Measurements from ENCODE around the gene OR8B12.

Gene OR8B12, protein sequence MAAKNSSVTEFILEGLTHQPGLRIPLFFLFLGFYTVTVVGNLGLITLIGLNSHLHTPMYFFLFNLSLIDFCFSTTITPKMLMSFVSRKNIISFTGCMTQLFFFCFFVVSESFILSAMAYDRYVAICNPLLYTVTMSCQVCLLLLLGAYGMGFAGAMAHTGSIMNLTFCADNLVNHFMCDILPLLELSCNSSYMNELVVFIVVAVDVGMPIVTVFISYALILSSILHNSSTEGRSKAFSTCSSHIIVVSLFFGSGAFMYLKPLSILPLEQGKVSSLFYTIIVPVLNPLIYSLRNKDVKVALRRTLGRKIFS

DNA sequence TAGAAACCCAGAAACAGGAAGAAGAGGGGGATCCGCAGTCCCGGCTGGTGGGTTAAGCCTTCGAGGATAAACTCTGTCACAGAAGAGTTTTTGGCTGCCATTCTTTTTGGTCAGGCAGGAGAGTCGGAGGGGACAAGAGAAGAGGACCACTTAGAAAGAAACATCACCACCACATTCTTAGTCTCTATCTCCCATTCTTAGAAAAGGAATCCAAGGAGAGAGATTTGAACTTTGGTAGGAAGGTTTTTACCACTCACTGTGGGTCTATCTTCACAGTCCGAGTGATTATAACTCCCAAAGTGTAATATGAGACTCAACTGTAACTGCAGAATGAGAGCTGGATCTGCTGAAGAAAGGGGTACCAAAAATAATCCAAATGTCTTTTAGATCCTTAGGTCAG lies at the start of gene OR8B12:
Gene OR8B12, minus strand, starts transcription at position 101 of the 400 bp plus-strand sequence. Its CDS starts 0 bp downstream, at position 101.
- DNase-seq (ENCODE audit: low read depth, low spot score), result no peak

DNA sequence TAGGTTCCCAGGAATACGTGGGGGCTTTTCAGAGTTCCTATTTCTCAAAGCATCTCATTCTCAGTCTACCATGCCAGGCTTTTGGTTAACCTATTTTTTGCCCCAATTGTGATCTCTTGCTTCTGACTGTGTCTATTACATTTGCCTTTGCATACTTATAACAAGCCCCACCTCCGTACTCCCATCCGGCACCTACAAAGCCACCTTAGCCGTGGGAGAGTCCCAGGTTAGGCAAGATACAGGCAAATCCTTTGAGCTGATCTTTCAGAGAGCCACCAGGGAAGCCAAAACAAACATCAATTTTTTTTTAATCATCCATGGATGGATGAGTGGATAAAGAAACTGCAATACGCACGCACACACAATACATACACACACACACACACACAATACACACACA lies 49.2 kb upstream of the OR8B12 start:
- DNase-seq (ENCODE audit: low read depth, low spot score), result no peak

DNA sequence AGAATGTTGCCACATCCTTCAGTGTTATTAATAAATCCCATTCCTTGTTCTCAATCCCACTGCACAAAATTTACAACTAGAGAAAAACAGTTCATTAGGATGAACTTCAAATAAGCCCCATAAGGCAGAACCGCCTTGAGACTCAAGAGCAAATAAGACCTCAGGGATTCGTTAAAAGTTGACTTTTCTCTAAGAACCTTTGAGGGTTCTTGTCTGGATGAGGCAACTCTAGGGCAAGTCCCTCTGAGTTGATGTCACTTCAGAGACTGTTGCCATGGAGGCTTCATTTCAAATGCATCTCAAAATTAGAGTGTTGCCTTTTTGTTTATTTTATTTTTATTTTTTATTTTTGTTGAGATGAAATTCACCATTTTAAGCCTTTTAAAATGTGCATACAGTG lies 48.0 kb upstream of the OR8B12 start:
- DNase-seq (ENCODE audit: low read depth, low spot score), result no peak

DNA sequence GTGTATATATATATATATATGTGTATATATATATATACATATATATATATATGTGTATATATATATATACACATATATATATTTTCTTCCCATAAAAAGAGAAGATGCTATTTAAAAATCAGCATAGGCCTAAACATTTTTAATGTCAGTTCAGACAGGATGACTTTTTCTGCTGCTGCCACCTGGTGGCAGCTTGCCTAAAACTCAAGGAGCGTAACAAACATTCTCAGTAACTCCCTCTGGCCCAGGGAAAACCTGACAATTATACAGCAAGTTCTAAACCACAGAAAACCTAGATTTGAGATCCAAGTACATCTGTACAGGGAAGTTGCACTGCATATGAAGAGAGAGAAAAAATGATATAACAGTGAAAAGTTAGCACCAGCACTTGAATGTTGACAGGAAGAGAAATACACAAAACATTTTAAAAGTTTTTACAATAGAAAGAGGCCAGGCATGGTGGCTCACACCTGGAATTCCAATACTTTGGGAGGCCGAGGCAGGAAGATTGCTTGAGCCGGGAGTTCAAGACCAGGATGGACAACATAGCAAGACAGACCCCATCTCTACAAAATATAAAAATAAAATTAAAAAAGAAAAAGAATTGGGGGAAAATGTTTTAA lies 42.9 kb upstream of the OR8B12 start:
- peak; percentile 12 for DNase-seq (ENCODE audit: low read depth, low spot score)

DNA sequence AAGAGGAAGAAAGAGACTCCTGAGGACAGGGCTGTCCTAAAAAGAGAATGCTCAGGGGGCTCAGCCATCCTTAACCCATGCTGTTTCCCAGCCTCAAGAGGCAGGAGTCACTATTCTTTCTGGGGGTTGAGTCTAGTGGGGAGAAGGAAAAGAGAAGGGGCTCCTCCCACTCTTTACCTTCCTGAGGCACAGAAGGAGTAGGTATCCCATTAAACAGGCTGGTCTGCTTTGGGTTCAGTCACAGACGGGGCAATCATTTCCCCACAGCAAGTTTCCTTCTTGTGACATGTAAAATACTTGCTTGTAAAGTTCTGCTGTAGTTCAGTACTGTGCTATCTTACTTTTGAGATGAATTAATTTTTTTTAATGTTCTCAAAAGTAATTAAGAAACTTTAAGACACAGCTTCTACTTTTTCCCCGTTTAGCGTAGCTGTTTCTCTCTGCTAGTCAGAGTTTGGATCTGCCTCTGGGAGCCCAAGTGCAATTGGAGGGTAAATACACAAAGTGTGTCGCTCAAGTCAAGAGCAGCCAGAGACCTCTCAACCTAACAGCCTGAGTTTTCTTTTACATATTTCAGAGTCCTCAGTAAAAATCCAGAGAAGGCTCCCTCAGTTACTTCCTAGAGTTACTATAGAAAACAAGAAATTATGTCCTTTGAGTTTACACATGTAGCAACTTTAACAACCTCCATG lies 41.4 kb upstream of the OR8B12 start:
- no peak for DNase-seq (ENCODE audit: low read depth, low spot score)

DNA sequence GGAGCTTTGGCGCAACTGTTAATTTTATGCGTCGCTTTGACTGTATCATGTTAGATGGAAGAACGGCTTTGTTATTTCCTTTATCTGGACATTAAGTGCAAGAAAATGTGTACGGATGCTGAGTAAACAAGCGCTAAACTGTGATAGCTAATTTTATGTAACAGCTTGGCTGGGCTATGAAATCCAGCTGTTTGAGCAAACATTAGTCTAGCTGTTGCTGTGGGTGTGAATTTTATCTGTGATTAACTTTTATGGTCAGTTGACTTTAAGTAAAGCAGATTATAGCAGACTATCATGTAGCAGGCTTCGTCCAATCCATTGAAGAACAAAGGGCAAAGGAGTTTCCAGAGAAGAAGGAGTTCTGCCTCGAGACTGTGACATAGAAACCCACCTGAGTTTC lies 40.3 kb upstream of the OR8B12 start:
- DNase-seq (ENCODE audit: low read depth, low spot score), result no peak

DNA sequence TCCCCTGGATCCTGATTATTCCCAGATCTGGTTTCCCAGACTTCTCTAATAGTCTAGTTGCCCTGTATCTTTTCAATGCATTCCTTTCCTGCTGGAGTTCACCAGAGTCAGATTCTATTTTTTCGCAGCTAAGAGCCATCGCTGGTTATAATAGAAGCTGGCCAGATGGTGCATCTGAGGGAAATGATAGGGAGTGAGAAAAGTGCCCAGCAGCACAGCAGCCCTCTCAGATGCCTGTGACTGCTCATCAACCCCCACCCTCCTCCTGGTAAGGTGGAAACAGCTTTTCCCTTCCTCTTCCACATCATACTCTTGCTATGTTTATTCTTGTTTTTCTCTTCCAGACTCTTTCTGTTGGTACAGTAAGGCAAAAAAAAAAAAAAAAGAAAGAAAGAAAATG lies 39.1 kb upstream of the OR8B12 start:
- no peak for DNase-seq (ENCODE audit: low read depth, low spot score)

DNA sequence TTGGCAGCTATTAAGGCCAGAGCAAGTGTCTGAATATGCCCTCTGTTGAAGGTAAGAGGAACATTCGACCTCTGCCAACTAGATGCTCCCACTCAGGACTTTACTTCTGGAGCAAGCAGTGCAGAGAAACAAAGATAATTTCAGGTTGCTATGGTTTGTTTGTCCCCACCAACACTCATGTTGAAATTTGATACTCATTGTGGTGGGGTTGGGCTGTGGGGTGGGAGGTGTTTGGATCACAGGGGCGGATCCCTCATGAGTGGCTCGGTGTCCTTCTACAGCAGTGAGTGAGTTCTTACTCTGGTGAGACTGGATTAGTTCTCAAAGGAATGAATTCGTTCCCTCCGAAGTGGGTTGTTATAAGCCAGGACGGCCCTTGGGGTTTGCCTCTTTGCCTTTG lies 38.4 kb upstream of the OR8B12 start:
- DNase-seq (ENCODE audit: low read depth, low spot score), result no peak

DNA sequence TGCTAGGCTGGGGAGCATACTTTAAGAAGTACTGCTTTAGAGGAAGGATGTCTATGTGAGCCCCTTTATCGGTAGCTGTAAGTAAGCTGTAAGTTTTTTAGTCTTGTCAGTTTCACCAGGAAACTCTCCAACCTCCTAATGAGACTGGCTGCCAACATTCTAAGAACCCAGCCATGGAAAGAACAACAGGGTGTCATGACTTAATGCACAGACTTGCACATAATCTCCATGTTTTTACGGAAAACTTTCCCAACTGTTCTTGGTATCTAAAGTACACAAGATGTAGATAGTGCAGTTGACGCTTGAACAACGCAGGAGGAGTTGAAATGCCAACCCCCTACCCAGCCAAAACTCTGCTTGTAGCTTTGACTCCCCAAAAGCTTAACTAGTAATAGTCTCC lies 35.3 kb upstream of the OR8B12 start:
- DNase-seq (ENCODE audit: low read depth, low spot score), result no peak

DNA sequence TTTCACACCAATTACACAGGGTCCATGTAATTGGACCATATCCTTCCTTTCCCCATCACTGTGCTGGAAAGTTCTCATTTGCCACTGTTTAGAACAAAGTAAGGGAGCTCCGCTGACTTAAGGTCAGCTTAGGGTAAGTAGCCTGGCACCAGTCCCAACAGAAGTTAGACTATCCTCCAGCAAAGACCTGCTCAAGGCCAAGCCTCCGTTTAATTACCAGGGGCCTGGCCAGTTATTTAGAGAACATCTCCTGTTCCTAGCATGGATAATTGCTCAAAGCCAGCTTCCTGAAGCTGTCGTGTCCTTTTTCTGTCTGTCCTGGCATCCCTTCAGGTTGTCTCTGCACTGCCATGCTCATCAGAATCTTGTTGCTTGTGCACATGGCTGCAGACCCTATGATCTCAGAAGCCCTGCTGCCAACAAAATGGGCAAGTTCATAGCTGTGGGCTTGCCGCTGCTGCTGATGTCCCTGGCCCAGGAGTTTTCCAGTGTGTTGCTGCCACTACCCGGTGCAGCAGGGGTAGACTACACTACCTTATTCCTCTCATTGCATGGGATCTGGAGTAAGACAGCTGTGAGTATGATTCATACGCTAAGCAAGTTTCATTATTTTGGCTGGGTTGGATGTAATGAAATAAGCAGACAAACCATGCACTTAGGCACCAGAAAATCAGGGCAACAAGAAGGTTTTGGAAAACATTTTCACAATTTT lies 34.4 kb upstream of the OR8B12 start:
- no peak for DNase-seq (ENCODE audit: low read depth, low spot score)

DNA sequence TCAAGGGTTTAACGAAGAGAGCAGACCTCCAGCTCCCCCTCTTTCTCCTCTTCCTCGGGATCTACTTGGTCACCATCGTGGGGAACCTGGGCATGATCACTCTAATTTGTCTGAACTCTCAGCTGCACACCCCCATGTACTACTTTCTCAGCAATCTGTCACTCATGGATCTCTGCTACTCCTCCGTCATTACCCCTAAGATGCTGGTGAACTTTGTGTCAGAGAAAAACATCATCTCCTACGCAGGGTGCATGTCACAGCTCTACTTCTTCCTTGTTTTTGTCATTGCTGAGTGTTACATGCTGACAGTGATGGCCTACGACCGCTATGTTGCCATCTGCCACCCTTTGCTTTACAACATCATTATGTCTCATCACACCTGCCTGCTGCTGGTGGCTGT lies 26.7 kb upstream of the OR8B12 start:
- no peak for DNase-seq (ENCODE audit: low read depth, low spot score)

DNA sequence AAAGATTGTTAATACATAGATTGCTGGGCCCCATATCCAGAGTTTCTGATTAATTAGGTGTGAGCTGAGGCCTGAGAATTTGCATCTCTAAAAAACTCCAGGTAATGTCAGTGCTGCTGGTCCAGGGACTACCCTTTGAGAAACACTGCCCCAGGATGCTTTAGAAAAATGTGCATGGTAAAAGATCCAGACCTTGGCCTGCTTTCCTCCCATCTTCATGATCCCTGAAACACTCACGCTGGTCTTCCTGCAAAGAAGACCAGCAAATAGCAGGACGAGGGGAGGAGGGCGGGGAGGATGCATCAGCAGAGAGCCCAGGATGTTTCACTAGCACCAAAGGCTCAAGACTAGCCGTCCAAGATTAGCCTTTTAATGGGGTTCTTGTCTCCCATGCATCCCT lies 26.2 kb upstream of the OR8B12 start, which contains the start of gene OR8A1:
Gene OR8A1, plus strand, starts transcription at position 301 of the 400 bp plus-strand sequence. CDS start 123 bp downstream, outside the sequence.
- DNase-seq (ENCODE audit: low read depth, low spot score), result no peak

DNA sequence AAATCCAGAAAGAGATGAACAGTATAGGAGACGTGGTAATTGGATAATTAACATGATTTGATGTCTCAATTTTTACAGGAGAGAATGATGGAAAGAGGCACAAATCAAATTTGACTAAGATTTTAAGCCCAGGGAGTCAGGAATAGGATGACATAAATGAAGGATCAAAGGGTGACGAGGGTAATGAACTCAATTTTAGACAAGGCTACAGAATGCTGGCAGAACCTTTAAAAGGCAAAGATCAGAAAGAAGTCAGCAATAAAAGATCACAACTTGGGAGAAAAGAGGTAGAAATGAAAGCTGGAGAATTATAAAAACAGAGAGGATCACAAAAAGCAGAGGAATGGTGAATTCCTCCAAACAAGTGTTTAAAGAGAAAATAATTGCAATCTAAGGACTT lies 13.4 kb upstream of the OR8B12 start:
- no peak for DNase-seq (ENCODE audit: low read depth, low spot score)

DNA sequence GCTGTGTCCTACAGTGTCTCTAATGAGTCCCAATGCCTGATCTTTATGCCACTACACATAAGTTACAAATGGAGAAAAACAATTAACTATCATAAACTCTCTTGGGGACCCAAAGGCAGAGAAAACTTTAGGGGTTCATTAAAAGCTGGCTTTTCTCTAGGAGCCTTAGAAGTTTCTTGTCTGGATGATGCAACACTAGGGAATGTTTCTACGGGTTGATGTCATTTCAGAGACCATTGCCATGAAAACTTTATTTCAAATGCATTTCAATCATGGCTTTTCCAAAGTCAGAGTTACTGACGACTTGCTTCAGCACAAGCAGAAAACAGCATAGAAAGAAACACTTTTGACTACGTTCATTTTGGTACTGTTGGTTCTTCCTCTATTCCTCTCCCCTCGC lies 8.5 kb upstream of the OR8B12 start:
- DNase-seq (ENCODE audit: low read depth, low spot score), result no peak

DNA sequence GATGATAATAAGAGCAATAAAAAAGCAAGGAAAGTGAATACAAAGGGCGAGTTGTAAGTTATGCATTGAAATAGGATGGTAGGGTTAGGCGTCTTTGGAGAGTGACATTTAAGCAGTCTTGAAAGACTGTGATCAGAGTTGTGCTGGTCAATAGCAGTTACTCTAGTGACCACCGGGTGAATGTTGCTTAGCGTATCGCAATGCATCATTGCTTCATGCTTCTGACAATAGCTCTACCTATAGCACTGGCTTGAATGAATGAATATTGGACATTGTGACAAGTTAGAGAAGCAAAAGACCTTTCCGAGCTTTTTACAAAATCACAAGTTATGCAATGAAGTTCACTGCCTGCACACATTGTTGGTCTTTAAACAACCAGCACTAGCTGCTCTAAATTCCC lies 7.7 kb upstream of the OR8B12 start:
- no peak for DNase-seq (ENCODE audit: low read depth, low spot score)

DNA sequence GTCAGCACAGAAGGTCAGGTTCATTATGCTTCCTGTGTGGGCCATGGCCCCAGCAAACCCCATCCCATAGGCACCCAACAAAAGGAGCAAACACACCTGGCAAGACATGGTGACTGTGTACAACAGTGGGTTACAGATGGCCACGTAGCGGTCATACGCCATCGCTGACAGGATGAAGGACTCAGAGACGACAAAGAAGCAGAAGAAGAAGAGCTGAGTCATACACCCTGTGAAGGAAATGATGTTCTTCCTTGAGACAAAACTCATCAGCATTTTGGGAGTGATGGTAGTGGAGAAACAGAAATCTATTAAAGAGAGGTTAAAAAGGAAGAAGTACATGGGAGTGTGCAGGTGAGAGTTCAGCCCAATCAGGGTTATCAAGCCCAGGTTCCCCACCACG lies 309 bp downstream of the OR8B12 start:
- no peak for DNase-seq (ENCODE audit: low read depth, low spot score)

DNA sequence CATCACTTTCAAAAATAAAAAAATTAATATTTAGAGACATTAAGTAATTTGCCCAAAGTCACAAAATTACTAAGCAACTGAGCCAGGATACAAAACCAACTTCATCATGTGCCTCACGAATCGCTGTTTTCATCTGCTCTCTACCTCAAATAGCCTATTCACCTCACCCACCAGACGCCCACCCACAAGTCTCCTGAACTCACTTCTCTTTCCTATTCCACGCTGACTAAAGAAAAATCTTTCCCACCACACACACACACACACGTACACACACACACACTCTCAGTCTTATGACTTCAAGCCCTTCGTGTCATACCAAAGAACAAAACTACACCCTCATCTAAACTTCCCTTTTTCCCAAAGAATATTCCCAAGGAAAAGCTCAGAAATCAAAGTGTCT lies 2.2 kb downstream of the OR8B12 start:
- no peak for DNase-seq (ENCODE audit: low read depth, low spot score)

DNA sequence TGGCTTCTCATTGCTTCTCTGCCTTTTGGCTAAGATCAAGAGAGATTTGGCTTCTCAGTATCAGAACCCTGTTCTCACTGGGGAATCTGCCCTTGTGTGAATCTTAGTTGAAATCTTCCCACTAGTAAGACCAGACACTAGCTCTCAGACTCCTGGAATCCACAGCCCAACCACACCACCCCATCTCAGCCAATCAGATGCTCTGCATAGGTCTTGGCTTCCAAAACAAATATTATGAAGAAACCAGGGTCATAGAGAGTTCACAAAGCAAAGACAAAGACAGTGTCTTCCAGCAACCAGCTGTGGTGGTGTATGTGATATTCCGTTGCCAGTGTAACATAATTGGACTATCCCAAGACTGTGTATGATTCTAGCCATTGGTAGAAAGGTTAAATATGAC lies 5.4 kb downstream of the OR8B12 start:
- DNase-seq (ENCODE audit: low read depth, low spot score), result peak; percentile 17

DNA sequence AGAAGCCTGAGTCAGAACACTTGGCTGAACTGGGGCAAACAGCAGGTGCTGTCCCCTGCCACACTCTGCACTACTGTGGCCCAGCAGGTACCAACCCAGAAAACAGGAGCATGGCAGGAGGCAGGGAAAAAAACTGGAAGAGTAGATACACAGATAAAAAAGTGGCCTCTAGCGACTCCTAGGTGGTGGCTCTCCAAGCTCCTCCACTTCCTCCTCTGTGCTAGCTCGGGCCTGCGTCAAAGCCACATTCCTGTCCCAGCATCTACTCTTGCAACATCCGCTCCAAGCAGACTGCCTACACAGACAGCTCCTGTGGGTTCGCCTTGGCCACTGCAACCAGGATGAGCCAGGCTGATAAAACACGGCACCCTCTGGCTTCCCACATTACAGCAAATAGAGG lies 6.9 kb downstream of the OR8B12 start:
- no peak for DNase-seq (ENCODE audit: low read depth, low spot score)

DNA sequence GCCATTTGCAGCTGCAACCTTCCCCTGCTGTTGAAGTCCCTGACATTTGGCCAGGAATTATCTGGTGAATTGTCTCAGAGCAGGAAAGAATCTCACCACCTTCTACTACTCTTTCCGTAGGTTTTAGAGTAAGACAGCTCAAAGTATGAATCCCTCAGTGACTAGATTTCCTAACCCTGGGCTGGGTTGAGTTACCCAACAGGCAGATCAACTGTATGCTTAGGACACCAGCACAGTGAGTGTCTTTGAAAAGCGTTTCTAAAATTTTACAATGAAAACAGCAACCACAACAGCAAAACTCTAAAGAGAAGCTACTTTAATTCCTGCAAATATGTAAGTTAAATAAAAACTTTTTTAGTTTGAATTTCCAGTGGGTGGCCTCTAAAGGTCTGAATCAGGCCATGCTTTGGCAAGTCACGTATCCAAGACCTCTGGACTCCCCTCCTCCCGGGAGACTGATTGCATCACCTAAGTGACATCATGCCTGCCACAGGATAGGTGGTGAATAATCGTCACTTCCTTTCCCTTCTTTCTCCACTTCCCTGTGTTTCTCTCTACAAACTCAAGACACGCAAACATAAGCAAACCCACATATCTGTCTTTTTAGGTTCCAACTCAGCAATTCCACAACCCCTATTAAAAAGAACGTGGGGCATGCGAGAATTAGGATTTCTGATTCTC lies 7.8 kb downstream of the OR8B12 start:
- no peak for DNase-seq (ENCODE audit: low read depth, low spot score)

DNA sequence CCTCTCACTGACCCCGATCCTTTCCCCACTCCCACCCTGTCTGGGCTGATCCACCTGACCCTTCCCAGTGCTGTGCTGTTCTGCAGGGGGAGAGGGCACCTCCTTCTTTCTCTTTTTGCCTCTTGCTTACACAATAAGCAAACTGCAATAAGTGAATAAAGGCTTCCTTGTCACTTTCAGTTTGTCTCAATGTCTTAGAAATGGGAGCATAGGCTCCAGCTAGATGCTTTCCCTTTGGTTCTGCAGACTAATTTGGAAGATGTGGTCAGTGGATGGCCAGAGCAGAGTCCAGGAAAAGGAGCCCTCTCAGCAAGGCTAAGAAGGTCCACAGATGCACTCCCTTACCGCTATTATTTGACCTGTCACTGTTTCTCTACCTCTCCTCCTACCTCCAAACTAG lies 9.4 kb downstream of the OR8B12 start:
- DNase-seq (ENCODE audit: low read depth, low spot score), result no peak

DNA sequence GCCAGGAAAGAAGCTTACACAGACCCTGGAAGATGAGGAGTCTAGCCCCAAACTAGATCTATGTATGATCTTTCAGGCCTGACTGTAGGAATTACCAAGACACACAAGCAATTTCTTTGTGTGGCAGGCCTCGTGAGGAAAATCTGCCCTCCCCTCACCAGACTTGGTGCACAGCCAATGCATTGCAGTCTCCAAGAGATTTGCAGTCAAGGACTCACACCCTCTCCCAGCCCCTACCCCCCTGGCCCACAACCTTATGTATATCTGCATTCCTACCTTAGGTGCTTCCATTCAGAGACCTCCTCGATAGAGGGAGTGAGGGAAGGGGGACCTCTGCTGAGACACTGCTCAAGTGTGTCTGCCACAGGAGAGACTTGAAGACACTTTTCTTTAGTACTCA lies 9.8 kb downstream of the OR8B12 start:
- DNase-seq (ENCODE audit: low read depth, low spot score), result no peak
